Endothelial cell of umbilical vein (primary cell): ENCODE results near the gene METTL27. TPM values are rescaled to one million over a fixed set of nuclear protein-coding genes. Genes with fewer than 3 reads are reported as not detected.

Experiments
- BruUV-seq: library from RNA; stranded (reverse); fragments of 400-500 nt; replicated peaks from 2 replicates; lab custom pipeline; 2021; lab: Mats Ljungman, UMichigan
- CTCF ChIA-PET: fragments of 300-600, 350-600 bp; sonication (Branson Sonifier 250); formaldehyde crosslinking; loops from one replicate; lab custom pipeline; 2021; ENCODE audit warnings: antibody characterized with exemption, inconsistent platforms; lab: Charles Lee
- POLR2A ChIA-PET: fragments of 300-600, 350-600 bp; sonication (Branson Sonifier 250); formaldehyde crosslinking; loops from one replicate; lab custom pipeline; 2021; ENCODE audit warnings: antibody characterized with exemption, inconsistent platforms; lab: Charles Lee
- DNase-seq: peaks from one replicate; pipeline ENCODE4 v3.0.0-alpha.2; 2011; ENCODE audit warnings: low read depth, low spot score
- FAIRE-seq: peaks from 2 replicates; lab custom pipeline; 2011; peaks lifted over from hg19 to GRCh38; lab: Jason Lieb, UNC
- H2AFZ ChIP-seq: 2 replicates; pipeline ENCODE4 v1.6.0; 2012; ENCODE audit warnings: low read depth, low read length, control low read depth, inconsistent platforms
- H3K27ac ChIP-seq: 2 replicates; pipeline ENCODE4 v1.5.1; 2011; ENCODE audit warnings: low read depth, mild to moderate bottlenecking, control low read depth, low read length, moderate library complexity; ENCODE audit not compliant: insufficient read depth
- H3K27me3 ChIP-seq, 2 experiments: 2 replicates each; pipeline versions ENCODE4 v1.6.0 to v1.6.1; 2011; ENCODE audit warnings: low read length in 2 of 2, mixed read lengths in 1 of 2; ENCODE audit not compliant: control insufficient read depth in 2 of 2, insufficient read depth in 2 of 2
- H3K36me3 ChIP-seq, 2 experiments: 2 replicates in 1 of 2; 3 replicates in 1 of 2; pipeline ENCODE4 v1.5.1; 2011; ENCODE audit warnings: low read length in 2 of 2, mild to moderate bottlenecking in 1 of 2, moderate library complexity in 1 of 2; ENCODE audit not compliant: control insufficient read depth in 2 of 2, insufficient read depth in 2 of 2; ENCODE audit errors: extremely low read depth in 1 of 2
- H3K4me1 ChIP-seq: 3 replicates; pipeline ENCODE4 v1.5.1; 2011; ENCODE audit warnings: mild to moderate bottlenecking, low read length; ENCODE audit not compliant: control insufficient read depth, insufficient read depth; ENCODE audit errors: extremely low read depth
- H3K4me2 ChIP-seq: 2 replicates; pipeline ENCODE4 v1.6.1; 2011; ENCODE audit warnings: low read length, control low read depth, mixed read lengths; ENCODE audit not compliant: insufficient read depth
- H3K4me3 ChIP-seq, 3 experiments: fragments of 200-600 bp in 1 of 3; sonication (generic), shearing (Covaris generic) in 1 of 3; replicated peaks in 1 of 3; 2 replicates each; pipeline ENCODE4 v1.5.1; 2011 to 2016; ENCODE audit warnings: control low read depth in 3 of 3, low read length in 3 of 3, mild to moderate bottlenecking in 2 of 3, inconsistent platforms in 1 of 3, low read depth in 1 of 3, moderate library complexity in 1 of 3; ENCODE audit not compliant: insufficient read depth in 1 of 3
- H3K79me2 ChIP-seq: 2 replicates; pipeline ENCODE4 v1.6.0; 2012; ENCODE audit warnings: low read length, inconsistent platforms; ENCODE audit not compliant: control insufficient read depth, insufficient read depth
- H3K9ac ChIP-seq: replicated peaks from 2 replicates; pipeline ENCODE3; 2011; ENCODE audit warnings: low read length, control low read depth; ENCODE audit not compliant: insufficient read depth; ENCODE audit errors: extremely low read depth
- H3K9me1 ChIP-seq: replicated peaks from 3 replicates; pipeline ENCODE4 v1.6.0; 2011; ENCODE audit warnings: mild to moderate bottlenecking, low read length; ENCODE audit not compliant: control insufficient read depth, insufficient read depth; ENCODE audit errors: extremely low read depth
- H3K9me3 ChIP-seq: replicated peaks from 2 replicates; pipeline ENCODE4 v1.5.1; 2012; ENCODE audit warnings: low read length, inconsistent platforms; ENCODE audit not compliant: control insufficient read depth, insufficient read depth
- H4K20me1 ChIP-seq: replicated peaks from 2 replicates; pipeline ENCODE3; 2011; ENCODE audit warnings: mild to moderate bottlenecking, low read length; ENCODE audit not compliant: control insufficient read depth, insufficient read depth; ENCODE audit errors: extremely low read depth
- EZH2 ChIP-seq: IDR thresholded peaks from 2 replicates; pipeline ENCODE4 v1.6.1; 2012; ENCODE audit warnings: borderline replicate concordance, low read depth, mild to moderate bottlenecking, moderate library complexity, low read length, inconsistent platforms; ENCODE audit not compliant: severe bottlenecking
- FOS ChIP-seq: IDR thresholded peaks from 2 replicates; pipeline ENCODE4 v1.6.1; 2011; ENCODE audit warnings: mild to moderate bottlenecking, low read length, moderate library complexity, borderline replicate concordance; ENCODE audit not compliant: insufficient read depth
- GATA2 ChIP-seq: IDR thresholded peaks from 2 replicates; pipeline ENCODE4 v1.7.0; 2011; ENCODE audit warnings: low read depth, mild to moderate bottlenecking, moderate library complexity, mixed read lengths, low read length; ENCODE audit not compliant: insufficient read length, insufficient read depth
- JUN ChIP-seq: IDR thresholded peaks from 2 replicates; pipeline ENCODE4 v1.6.1; 2011; ENCODE audit warnings: borderline replicate concordance, low read depth; ENCODE audit not compliant: insufficient read length, insufficient read depth
- MYC ChIP-seq: IDR thresholded peaks from one replicate; pipeline ENCODE4 v1.6.1; 2011; ENCODE audit warnings: mild to moderate bottlenecking, low read depth, low read length
- POLR2A ChIP-seq: IDR thresholded peaks from 2 replicates; pipeline ENCODE4 v1.6.1; 2012; ENCODE audit warnings: low read depth, mild to moderate bottlenecking, control low read depth, low read length
- POLR2AphosphoS5 ChIP-seq: IDR thresholded peaks from 2 replicates; pipeline ENCODE4 v1.6.1; 2012; ENCODE audit warnings: low read depth, mild to moderate bottlenecking, control low read depth, low read length, moderate library complexity; ENCODE audit not compliant: insufficient read depth
- dilution Hi-C: fragments of 300-500 bp; cut with MboI; formaldehyde crosslinking; loops from one replicate; pipeline ENCODE4 v1.15.0; 2019; ENCODE audit warnings: low sequenced_read_pairs; ENCODE audit not compliant: extremely low pct_ligation_motif_present
- intact Hi-C: fragments of 100-400 bp; cut with micrococcal nuclease; formaldehyde crosslinking; loops from one replicate; pipeline ENCODE4 v1.10.0; 2022
- polyA plus RNA-seq, 4 experiments: library from polyadenylated mRNA; depleted of rRNA in 3 of 4; stranded (reverse) in 3 of 4; unstranded in 1 of 4; fragments of >200 nt; gene quantifications; 2 replicates each; pipeline versions ENCODE4 v1.2.1 to v1.2.3, GENCODE V29; 2011 to 2012; ENCODE audit warnings: missing spikeins in 1 of 4
- total RNA-seq: library from RNA; stranded (reverse); gene quantifications from 2 replicates; pipeline ENCODE4 v1.2.3, GENCODE V29; 2021
- TF ChIP-seq, protein P1 (sequence below): IDR thresholded peaks from 2 replicates; pipeline ENCODE4 v1.6.1; 2011; ENCODE audit not compliant: insufficient read depth, insufficient read length
- TF ChIP-seq, protein P2 (sequence below), 2 donors: IDR thresholded peaks; 1 replicate in 1 of 2; 2 replicates in 1 of 2; pipeline ENCODE4 v1.5.1; 2011; ENCODE audit warnings: low read length in 2 of 2, mild to moderate bottlenecking in 2 of 2, moderate library complexity in 2 of 2, control low read depth in 1 of 2, inconsistent platforms in 1 of 2, low read depth in 1 of 2; ENCODE audit not compliant: insufficient read depth in 1 of 2; ENCODE audit errors: extremely low read depth in 1 of 2

METTL27 gene
- total and polyA plus RNA-seq, 2 donors (not counting 3 experiments of a cell fraction or from before 2014, with no cell fraction given), result 6.9 to 10.8 TPM

GRCh38 chr7:73827567-73828106 is 14.7 kb downstream of the METTL27 start:
- Histone ChIP-seq H3K9me1 (no peaks in the 10 kb centered on the region), H2AFZ (peak overlapping the region; percentile 30), H3K27ac (no peak overlapping the region), H3K4me1 (peaks cover 5% of the 10 kb centered on the region), H3K4me2 (no peak overlapping the region), H3K27me3 (no peaks in the 10 kb centered on the region), H3K9ac (no peak overlapping the region), H3K79me2 (no peaks in the 10 kb centered on the region), H3K36me3 (no peaks in the 10 kb centered on the region), H3K9me3 (no peaks in the 10 kb centered on the region), H3K4me3 (no peak overlapping the region), H4K20me1 (no peaks in the 10 kb centered on the region)
- FAIRE-seq, result no peak
- CTCF ChIA-PET, result interaction anchor here (0.6 to 3.2 kb wide), 8 partner anchors 10 to 199 kb away, joined by 3 to 21 read pairs (median 7); partner anchors contain the start of gene ABHD11
- TF ChIP-seq FOS (no peak), POLR2AphosphoS5 (no peak), MYC (no peak), POLR2A (no peak), EZH2 (no peak), GATA2 (no peak), JUN (no peak)
- TF ChIP-seq, protein P1, sequence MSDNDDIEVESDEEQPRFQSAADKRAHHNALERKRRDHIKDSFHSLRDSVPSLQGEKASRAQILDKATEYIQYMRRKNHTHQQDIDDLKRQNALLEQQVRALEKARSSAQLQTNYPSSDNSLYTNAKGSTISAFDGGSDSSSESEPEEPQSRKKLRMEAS, result no peak
- TF ChIP-seq, protein P2, sequence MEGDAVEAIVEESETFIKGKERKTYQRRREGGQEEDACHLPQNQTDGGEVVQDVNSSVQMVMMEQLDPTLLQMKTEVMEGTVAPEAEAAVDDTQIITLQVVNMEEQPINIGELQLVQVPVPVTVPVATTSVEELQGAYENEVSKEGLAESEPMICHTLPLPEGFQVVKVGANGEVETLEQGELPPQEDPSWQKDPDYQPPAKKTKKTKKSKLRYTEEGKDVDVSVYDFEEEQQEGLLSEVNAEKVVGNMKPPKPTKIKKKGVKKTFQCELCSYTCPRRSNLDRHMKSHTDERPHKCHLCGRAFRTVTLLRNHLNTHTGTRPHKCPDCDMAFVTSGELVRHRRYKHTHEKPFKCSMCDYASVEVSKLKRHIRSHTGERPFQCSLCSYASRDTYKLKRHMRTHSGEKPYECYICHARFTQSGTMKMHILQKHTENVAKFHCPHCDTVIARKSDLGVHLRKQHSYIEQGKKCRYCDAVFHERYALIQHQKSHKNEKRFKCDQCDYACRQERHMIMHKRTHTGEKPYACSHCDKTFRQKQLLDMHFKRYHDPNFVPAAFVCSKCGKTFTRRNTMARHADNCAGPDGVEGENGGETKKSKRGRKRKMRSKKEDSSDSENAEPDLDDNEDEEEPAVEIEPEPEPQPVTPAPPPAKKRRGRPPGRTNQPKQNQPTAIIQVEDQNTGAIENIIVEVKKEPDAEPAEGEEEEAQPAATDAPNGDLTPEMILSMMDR (IDR thresholded peaks at IDR 0.05; ENCODE audit: extremely low read depth in 1 of 2, insufficient read depth in 1 of 2, low read depth in 1 of 2, low read length in 2 of 2), result no peak
- dilution Hi-C loops (no loop called here), intact Hi-C loops (loop anchor here (2.0 kb wide), 1 partner anchor 15 kb away; the partner anchor contains the start of gene METTL27)
- BruUV-seq, result no TSS peak
- peak; percentile 10 for DNase-seq
- POLR2A ChIA-PET, result no interaction called here
